HepG2 (cell line): ENCODE data around the gene SYNE1. TPM values are rescaled to one million over a fixed set of nuclear protein-coding genes. Genes with fewer than 3 reads are reported as not detected.

Source experiments
- CEBPG ChIP-seq: IDR thresholded peaks from 2 replicates; pipeline ENCODE4 v1.6.1; 2016
- FOXA1 ChIP-seq, 2 experiments: fragments of 450-650 bp in 1 of 2; sonication (generic) in 1 of 2; formaldehyde crosslinking in 1 of 2; IDR thresholded peaks; 2 replicates each; pipeline versions ENCODE4 v1.4.0 to v1.6.1; 2016 to 2020; ENCODE audit warnings: missing genetic modification reagents in 1 of 2
- HNF1A ChIP-seq, 2 experiments: sonication (generic) in 1 of 2; formaldehyde crosslinking in 1 of 2; IDR thresholded peaks; 2 replicates each; pipeline versions ENCODE4 v1.4.0 to v1.6.1; 2016 to 2020; ENCODE audit warnings: borderline replicate concordance in 1 of 2, low read depth in 1 of 2, mild to moderate bottlenecking in 1 of 2, missing genetic modification reagents in 1 of 2
- ISL2 ChIP-seq: sonication (generic); formaldehyde crosslinking; IDR thresholded peaks from 2 replicates; pipeline ENCODE4 v1.5.0; 2020; ENCODE audit warnings: missing genetic modification reagents
- MIXL1 ChIP-seq: IDR thresholded peaks from 2 replicates; pipeline ENCODE4 v1.6.1; 2016
- MXD4 ChIP-seq: IDR thresholded peaks from 2 replicates; pipeline ENCODE4 v1.6.1; 2016; ENCODE audit warnings: mild to moderate bottlenecking, missing biosample characterization, missing genetic modification reagents
- SIX4 ChIP-seq: sonication (generic); formaldehyde crosslinking; IDR thresholded peaks from 2 replicates; pipeline ENCODE4 v1.4.0; 2020; ENCODE audit warnings: missing genetic modification reagents
- SRSF1 ChIP-seq: fragments of 200-400 bp; formaldehyde crosslinking; optimal IDR thresholded peaks from 2 replicates; pipeline ENCODE3; 2017; ENCODE audit warnings: mild to moderate bottlenecking, low read depth, low read length, moderate library complexity
- TEAD2 ChIP-seq: sonication (generic); formaldehyde crosslinking; IDR thresholded peaks from 2 replicates; pipeline ENCODE4 v1.9.0; 2021; ENCODE audit warnings: missing genetic modification reagents
- THRA ChIP-seq: sonication (generic); formaldehyde crosslinking; IDR thresholded peaks from 2 replicates; pipeline ENCODE4 v1.4.0; 2020; ENCODE audit warnings: missing genetic modification reagents, borderline replicate concordance
- THYN1 ChIP-seq: sonication (generic); formaldehyde crosslinking; IDR thresholded peaks from 2 replicates; pipeline ENCODE4 v1.8.1; 2023; ENCODE audit warnings: low read depth, mild to moderate bottlenecking, moderate library complexity, missing genetic modification reagents, borderline replicate concordance
- TSC22D2 ChIP-seq: sonication (generic); formaldehyde crosslinking; IDR thresholded peaks from 2 replicates; pipeline ENCODE4 v1.5.1; 2020; ENCODE audit warnings: missing genetic modification reagents, mild to moderate bottlenecking, borderline replicate concordance
- ZBTB25 ChIP-seq: IDR thresholded peaks from 2 replicates; pipeline ENCODE4 v1.6.1; 2018; ENCODE audit warnings: missing genetic modification reagents
- ZBTB8A ChIP-seq: sonication (generic); formaldehyde crosslinking; IDR thresholded peaks from 2 replicates; pipeline ENCODE4 v1.4.0; 2020; ENCODE audit warnings: mild to moderate bottlenecking, low read depth, missing genetic modification reagents, borderline replicate concordance
- ZFY ChIP-seq: sonication (generic); formaldehyde crosslinking; IDR thresholded peaks from 2 replicates; pipeline ENCODE4 v1.4.0; 2020; ENCODE audit warnings: missing genetic modification reagents
- ZNF326 ChIP-seq: sonication (generic); formaldehyde crosslinking; IDR thresholded peaks from 2 replicates; pipeline ENCODE4 v1.4.0; 2020; ENCODE audit warnings: missing genetic modification reagents, borderline replicate concordance
- ZNF33A ChIP-seq: sonication (generic); formaldehyde crosslinking; IDR thresholded peaks from 2 replicates; pipeline ENCODE4 v1.5.1; 2020; ENCODE audit warnings: missing genetic modification reagents, mild to moderate bottlenecking, moderate library complexity, borderline replicate concordance
- ZNF343 ChIP-seq: sonication (generic); formaldehyde crosslinking; IDR thresholded peaks from 2 replicates; pipeline ENCODE4 v1.4.0; 2020; ENCODE audit warnings: mild to moderate bottlenecking, missing genetic modification reagents
- ZNF460 ChIP-seq: sonication (generic); formaldehyde crosslinking; IDR thresholded peaks from 2 replicates; pipeline ENCODE4 v1.5.1; 2020; ENCODE audit warnings: missing genetic modification reagents, mild to moderate bottlenecking, borderline replicate concordance
- ZNF570 ChIP-seq: sonication (generic); formaldehyde crosslinking; IDR thresholded peaks from 2 replicates; pipeline ENCODE4 v1.4.0; 2020; ENCODE audit warnings: mild to moderate bottlenecking, missing genetic modification reagents, borderline replicate concordance
- ZNF766 ChIP-seq: sonication (generic); formaldehyde crosslinking; IDR thresholded peaks from 2 replicates; pipeline ENCODE4 v1.5.0; 2020; ENCODE audit warnings: missing genetic modification reagents, borderline replicate concordance
- polyA plus RNA-seq, 8 experiments: library from polyadenylated mRNA; depleted of rRNA in 3 of 8; stranded (reverse) in 7 of 8; unstranded in 1 of 8; fragments of >200 nt; fragmentation: Illumina TruSeq in 4 of 8; extraction: Trizol in 4 of 8; gene quantifications; 2 replicates each; pipeline versions ENCODE4 v1.2.1 to v1.2.3, GENCODE V29; 2011 to 2016; ENCODE audit warnings: low read depth in 4 of 8, missing spikeins in 1 of 8, mixed read lengths in 1 of 8; ENCODE audit not compliant: insufficient read depth in 1 of 8
- total RNA-seq, 5 experiments: library from RNA; depleted of rRNA; stranded (reverse); fragments of >200 nt; fragmentation: Illumina TruSeq; extraction: Trizol; gene quantifications; 2 replicates each; pipeline ENCODE4 v1.2.3, GENCODE V29; 2016; ENCODE audit warnings: low read depth in 1 of 5

Gene SYNE1
- total and polyA plus RNA-seq, 2 of the 13 experiments (the other 11 are each of a cell fraction or from before 2014, with no cell fraction given): 5.5 to 15.9 TPM

- no peak for TF ChIP-seq ZNF570 (CRISPR knock-in tag)
- TF ChIP-seq ZBTB25 (CRISPR knock-in tag): no peak
- 0 out of 2 replicates have a peak, but pooled peaks have one; percentile 4 for TF ChIP-seq TEAD2 (CRISPR knock-in tag)
- no peak for TF ChIP-seq ZNF460 (CRISPR knock-in tag)
- TF ChIP-seq ZFY (CRISPR knock-in tag): peak; percentile 57; the same call in 1 of the 2 replicates
- no peak for TF ChIP-seq ZNF326 (CRISPR knock-in tag)
- TF ChIP-seq CEBPG (CRISPR knock-in tag): peak; percentile 34; the same call in 1 of the 2 replicates
- TF ChIP-seq ZNF766 (CRISPR knock-in tag): no peak
- no peak for TF ChIP-seq SRSF1
- TF ChIP-seq HNF1A (IDR thresholded peaks at IDR 0.05; ENCODE audit: low read depth): no peak
- peak; percentile 65; the same call in 1 of the 2 replicates for TF ChIP-seq HNF1A (CRISPR knock-in tag; IDR thresholded peaks at IDR 0.05; ENCODE audit: borderline replicate concordance)
- TF ChIP-seq MIXL1 (CRISPR knock-in tag): 0 out of 2 replicates have a peak, but pooled peaks have one; percentile 15
- TF ChIP-seq TSC22D2 (CRISPR knock-in tag): 0 out of 2 replicates have a peak, but pooled peaks have one; percentile 35
- TF ChIP-seq ISL2 (CRISPR knock-in tag): peak; percentile 52; the same call in 1 of the 2 replicates
- peak; percentile 52; the same call in 1 of the 2 replicates for TF ChIP-seq ZNF343 (CRISPR knock-in tag)
- no peak for TF ChIP-seq ZBTB8A (CRISPR knock-in tag)
- TF ChIP-seq SIX4 (CRISPR knock-in tag): 0 out of 2 replicates have a peak, but pooled peaks have one; percentile 43
- TF ChIP-seq THYN1 (CRISPR knock-in tag): no peak
- no peak for TF ChIP-seq FOXA1 (IDR thresholded peaks at IDR 0.05)
- 0 out of 2 replicates have a peak, but pooled peaks have one; percentile 23 for TF ChIP-seq FOXA1 (CRISPR knock-in tag; IDR thresholded peaks at IDR 0.05)
- no peak for TF ChIP-seq ZNF33A (CRISPR knock-in tag)
- no peak for TF ChIP-seq MXD4
- TF ChIP-seq THRA (CRISPR knock-in tag): peak; percentile 31; the same call in 1 of the 2 replicates
Measured at GRCh38 chr6:152296648-152297376, 340.4 kb downstream of the SYNE1 start (continued).
